OCI-LY1 (cell line): Measurements from ENCODE around the gene TXNRD2.
"Not testable (repeated sequence)": the region's sequence is repeated elsewhere in the genome, so short reads cannot be mapped to it uniquely, and the experiment has no call there.

Experiments used
- H2AFZ ChIP-seq: fragments of 200-600 bp; sonication (generic), shearing (Covaris generic); 2 replicates; pipeline ENCODE4 v1.6.0; 2014; ENCODE audit warnings: antibody characterized with exemption, mild to moderate bottlenecking, low read length
- H3F3A ChIP-seq: fragments of 200-600 bp; sonication (generic), shearing (Covaris generic); 2 replicates; pipeline ENCODE4 v1.6.0; 2014; ENCODE audit warnings: mild to moderate bottlenecking, antibody characterized with exemption, low read length, moderate library complexity; ENCODE audit not compliant: insufficient read depth
- H3K27ac ChIP-seq: fragments of 200-600 bp; sonication (generic); 2 replicates; pipeline ENCODE4 v1.5.1; 2014; ENCODE audit warnings: low read length, mixed run types, mild to moderate bottlenecking, low read depth; ENCODE audit not compliant: poor library complexity, severe bottlenecking
- H3K27me3 ChIP-seq: fragments of 200-600 bp; sonication (generic); 2 replicates; pipeline ENCODE4 v1.6.0; 2014; ENCODE audit warnings: antibody characterized with exemption, mild to moderate bottlenecking, low read length, moderate library complexity; ENCODE audit not compliant: insufficient read depth
- H3K36me3 ChIP-seq: fragments of 200-600 bp; sonication (generic); 2 replicates; pipeline ENCODE4 v1.6.1; 2014; ENCODE audit warnings: mild to moderate bottlenecking, antibody characterized with exemption, low read length, moderate library complexity, mixed read lengths; ENCODE audit not compliant: insufficient read depth
- H3K4me1 ChIP-seq: fragments of 200-600 bp; sonication (generic); 2 replicates; pipeline ENCODE4 v1.5.1; 2014; ENCODE audit warnings: mild to moderate bottlenecking, low read length, moderate library complexity; ENCODE audit not compliant: insufficient read depth, severe bottlenecking
- H3K4me2 ChIP-seq: fragments of 200-600 bp; sonication (generic), shearing (Covaris generic); 2 replicates; pipeline ENCODE4 v1.6.1; 2014; ENCODE audit warnings: low read length
- H3K4me3 ChIP-seq: fragments of 200-600 bp; sonication (generic); 2 replicates; pipeline ENCODE4 v1.5.1; 2014; ENCODE audit warnings: low read length, low read depth, mild to moderate bottlenecking, mixed read lengths; ENCODE audit not compliant: poor library complexity, severe bottlenecking
- H3K79me2 ChIP-seq: fragments of 200-600 bp; shearing (Covaris generic); 2 replicates; pipeline ENCODE4 v1.6.1; 2016; ENCODE audit warnings: mixed run types, low read length, mixed read lengths; ENCODE audit not compliant: insufficient read depth
- H3K9ac ChIP-seq: fragments of 200-600 bp; sonication (generic), shearing (Covaris generic); 2 replicates; pipeline ENCODE4 v1.6.1; 2014; ENCODE audit warnings: mild to moderate bottlenecking, low read length, mixed read lengths
- H3K9me2 ChIP-seq: fragments of 200-600 bp; sonication (generic), shearing (Covaris generic); 2 replicates; pipeline ENCODE4 v1.6.1; 2014; ENCODE audit warnings: low read depth, mild to moderate bottlenecking, low read length, mixed read lengths
- H3K9me3 ChIP-seq: fragments of 200-600 bp; shearing (Covaris generic); 2 replicates; pipeline ENCODE4 v1.6.1; 2014; ENCODE audit warnings: low read length, mixed read lengths
- H4K20me1 ChIP-seq: fragments of 200-600 bp; sonication (generic), shearing (Covaris generic); 2 replicates; pipeline ENCODE4 v1.6.0; 2016; ENCODE audit warnings: mild to moderate bottlenecking, low read length; ENCODE audit not compliant: insufficient read depth
- EZH2 ChIP-seq: fragments of 200-600 bp; sonication (generic), shearing (Covaris generic); IDR thresholded peaks from 2 replicates; pipeline ENCODE4 v1.8.0; 2017; ENCODE audit warnings: borderline replicate concordance, mixed run types, mild to moderate bottlenecking, antibody characterized with exemption, low read length, moderate library complexity, mixed read lengths
- TF ChIP-seq, protein P1 (sequence below): fragments of 200-600 bp; sonication (generic), shearing (Covaris generic); IDR thresholded peaks from 2 replicates; pipeline ENCODE4 v1.5.1; 2017; ENCODE audit warnings: mild to moderate bottlenecking, antibody characterized with exemption, low read length, moderate library complexity, mixed read lengths

Gene TXNRD2

DNA sequence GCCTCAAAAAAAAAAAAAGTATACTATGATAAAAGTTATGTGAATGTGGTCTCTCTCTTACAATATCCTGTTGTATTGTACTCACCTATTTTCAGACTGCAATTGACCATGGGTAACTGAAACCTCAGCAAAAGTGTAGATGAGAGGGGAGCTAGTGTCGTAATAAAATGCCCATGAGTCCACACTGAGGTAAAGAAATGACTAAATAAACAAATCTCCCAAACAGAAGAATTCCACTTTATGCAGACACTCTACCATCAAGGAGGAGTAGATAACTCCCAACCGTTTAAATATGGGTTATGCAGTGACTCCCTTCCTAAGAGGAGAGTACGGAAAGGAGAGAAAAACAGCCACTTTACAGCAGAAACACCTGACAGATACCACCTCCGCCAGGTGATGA is 101.6 kb downstream of the TXNRD2 start:
- Histone ChIP-seq H4K20me1 (no peaks in the 10 kb centered on the region), H3K9me2 (no peaks in the 10 kb centered on the region), H3K79me2 (no peaks in the 10 kb centered on the region), H3K4me3 (no peak overlapping the region), H3F3A (no peaks in the 10 kb centered on the region), H3K4me1 (peaks cover 24% of the 10 kb centered on the region), H3K27ac (no peak overlapping the region), H3K4me2 (no peak overlapping the region), H3K27me3 (no peaks in the 10 kb centered on the region), H3K9me3 (no peaks in the 10 kb centered on the region), H3K9ac (no peak overlapping the region), H2AFZ (no peak overlapping the region), H3K36me3 (no peaks in the 10 kb centered on the region)
- TF ChIP-seq EZH2: no peak
- TF ChIP-seq, protein P1, sequence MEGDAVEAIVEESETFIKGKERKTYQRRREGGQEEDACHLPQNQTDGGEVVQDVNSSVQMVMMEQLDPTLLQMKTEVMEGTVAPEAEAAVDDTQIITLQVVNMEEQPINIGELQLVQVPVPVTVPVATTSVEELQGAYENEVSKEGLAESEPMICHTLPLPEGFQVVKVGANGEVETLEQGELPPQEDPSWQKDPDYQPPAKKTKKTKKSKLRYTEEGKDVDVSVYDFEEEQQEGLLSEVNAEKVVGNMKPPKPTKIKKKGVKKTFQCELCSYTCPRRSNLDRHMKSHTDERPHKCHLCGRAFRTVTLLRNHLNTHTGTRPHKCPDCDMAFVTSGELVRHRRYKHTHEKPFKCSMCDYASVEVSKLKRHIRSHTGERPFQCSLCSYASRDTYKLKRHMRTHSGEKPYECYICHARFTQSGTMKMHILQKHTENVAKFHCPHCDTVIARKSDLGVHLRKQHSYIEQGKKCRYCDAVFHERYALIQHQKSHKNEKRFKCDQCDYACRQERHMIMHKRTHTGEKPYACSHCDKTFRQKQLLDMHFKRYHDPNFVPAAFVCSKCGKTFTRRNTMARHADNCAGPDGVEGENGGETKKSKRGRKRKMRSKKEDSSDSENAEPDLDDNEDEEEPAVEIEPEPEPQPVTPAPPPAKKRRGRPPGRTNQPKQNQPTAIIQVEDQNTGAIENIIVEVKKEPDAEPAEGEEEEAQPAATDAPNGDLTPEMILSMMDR: no peak

DNA sequence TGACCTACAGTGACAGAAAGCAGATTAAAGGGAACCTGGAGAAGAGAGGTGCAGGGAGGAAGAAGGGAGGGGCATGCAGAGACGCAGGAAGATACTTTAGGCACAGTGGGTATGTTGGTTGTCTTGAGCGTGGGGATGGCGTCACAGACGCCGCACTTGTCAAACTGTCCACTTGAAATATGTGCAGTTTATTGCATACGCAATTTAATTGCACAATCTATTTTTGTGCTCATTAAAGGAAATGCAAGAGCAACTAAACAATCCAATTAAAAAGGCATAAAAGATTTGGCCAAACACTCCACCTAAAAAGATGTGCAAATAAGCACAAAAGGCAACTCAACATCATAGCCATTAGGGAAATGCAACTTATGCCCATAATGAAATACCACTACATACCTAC is 103.7 kb downstream of the TXNRD2 start:
- no peaks in the 10 kb centered on the region for H3F3A ChIP-seq
- TF ChIP-seq EZH2: no peak
- H2AFZ ChIP-seq: no peak overlapping the region
- H3K4me3 ChIP-seq: no peak overlapping the region
- no peak overlapping the region for H3K9ac ChIP-seq
- H3K27me3 ChIP-seq: no peaks in the 10 kb centered on the region
- no peaks in the 10 kb centered on the region for H4K20me1 ChIP-seq
- peaks cover 18% of the 10 kb centered on the region for H3K4me1 ChIP-seq
- H3K79me2 ChIP-seq: no peaks in the 10 kb centered on the region
- H3K9me2 ChIP-seq: no peaks in the 10 kb centered on the region
- H3K9me3 ChIP-seq: no peaks in the 10 kb centered on the region
- no peaks in the 10 kb centered on the region for H3K36me3 ChIP-seq
- no peak overlapping the region for H3K4me2 ChIP-seq
- no peak overlapping the region for H3K27ac ChIP-seq

DNA sequence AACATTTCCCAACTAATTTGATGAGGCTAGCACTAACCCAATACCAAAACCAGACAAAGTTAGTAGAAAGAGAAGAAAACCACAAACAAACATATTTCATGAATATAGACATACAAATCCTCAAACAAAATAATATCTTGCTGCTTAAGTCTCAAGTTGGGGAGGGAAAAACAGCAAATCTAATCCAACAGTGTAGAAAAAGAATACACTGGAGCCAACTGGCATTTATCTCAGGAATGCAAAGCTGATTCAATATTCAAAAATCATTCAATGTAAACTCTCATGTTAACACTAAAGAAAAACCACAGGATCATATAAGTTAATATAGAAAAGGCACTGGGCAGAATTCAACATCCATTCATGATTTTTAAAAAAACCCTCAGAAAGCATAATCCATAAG is 105.1 kb downstream of the TXNRD2 start:
- no peaks in the 10 kb centered on the region for H3K9me2 ChIP-seq
- H3K79me2 ChIP-seq: no peaks in the 10 kb centered on the region
- peaks cover 16% of the 10 kb centered on the region for H3K4me1 ChIP-seq
- H3K27ac ChIP-seq: no peak overlapping the region
- H3K9me3 ChIP-seq: no peaks in the 10 kb centered on the region
- no peak overlapping the region for H3K4me2 ChIP-seq
- no peaks in the 10 kb centered on the region for H3K36me3 ChIP-seq
- no peaks in the 10 kb centered on the region for H3K27me3 ChIP-seq
- no peak overlapping the region for H3K9ac ChIP-seq
- H3K4me3 ChIP-seq: no peak overlapping the region
- TF ChIP-seq, protein P1: no peak
- H2AFZ ChIP-seq: no peak overlapping the region
- no peaks in the 10 kb centered on the region for H3F3A ChIP-seq
- no peaks in the 10 kb centered on the region for H4K20me1 ChIP-seq

DNA sequence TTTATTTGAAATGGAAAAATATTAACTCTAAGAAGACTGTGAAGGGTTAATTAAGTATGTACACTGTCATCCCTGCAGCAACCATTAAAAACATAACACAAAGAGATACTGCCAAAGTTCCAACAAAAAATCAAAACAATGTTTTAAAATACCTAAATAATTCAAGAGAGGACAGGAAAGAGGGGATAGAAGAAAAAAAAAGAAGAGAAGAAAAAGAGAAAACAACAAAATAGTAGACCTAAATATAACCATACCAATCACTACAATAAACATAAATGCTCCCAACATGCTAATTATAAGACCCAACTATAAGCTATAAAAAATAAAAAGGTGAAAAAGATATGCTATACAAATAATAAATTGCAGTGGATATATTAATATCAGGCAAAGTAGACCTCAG is 107.0 kb downstream of the TXNRD2 start:
- TF ChIP-seq, protein P1: no peak
- TF ChIP-seq EZH2: no peak

DNA sequence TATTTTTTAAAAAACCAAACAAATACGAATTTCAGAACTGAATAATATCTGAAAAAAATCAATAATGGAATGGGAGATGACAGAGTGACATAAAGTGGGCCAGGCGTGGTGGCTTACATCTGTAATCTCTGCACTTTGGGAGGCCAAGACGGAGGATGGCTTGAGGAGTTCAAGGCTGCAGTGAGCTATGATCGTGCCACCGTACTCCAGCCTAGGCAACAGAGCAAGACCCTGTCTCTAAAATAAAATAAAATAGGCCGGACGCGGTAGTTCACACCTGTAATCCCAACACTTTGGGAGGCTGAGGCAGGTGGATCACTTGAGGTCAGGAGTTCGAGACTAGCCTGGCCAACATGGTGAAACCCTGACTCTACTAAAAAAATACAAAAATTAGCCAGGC is 108.3 kb downstream of the TXNRD2 start:
- not testable (repeated sequence) for H3K9me3 ChIP-seq, H3F3A ChIP-seq, H3K79me2 ChIP-seq, H4K20me1 ChIP-seq, H3K36me3 ChIP-seq, H3K9me2 ChIP-seq, H3K4me2 ChIP-seq, H3K27me3 ChIP-seq, H3K4me3 ChIP-seq, H2AFZ ChIP-seq
- Histone ChIP-seq H3K4me1 (peaks cover 12% of the 10 kb centered on the region), H3K9ac (peak overlapping the region; percentile 27; the same call in 1 of the 2 replicates), H3K27ac (peak overlapping the region; percentile 57)

More for the DNA sequence above, 107.0 kb downstream of the TXNRD2 start:
- Histone ChIP-seq H3K9me2 (no peaks in the 10 kb centered on the region), H3K4me2 (no peak overlapping the region), H4K20me1 (no peaks in the 10 kb centered on the region), H3F3A (no peaks in the 10 kb centered on the region), H3K9me3 (no peaks in the 10 kb centered on the region), H3K27ac (no peak overlapping the region), H2AFZ (no peak overlapping the region), H3K4me3 (no peak overlapping the region), H3K79me2 (no peaks in the 10 kb centered on the region), H3K9ac (no peak overlapping the region), H3K36me3 (no peaks in the 10 kb centered on the region), H3K27me3 (no peaks in the 10 kb centered on the region), H3K4me1 (peaks cover 12% of the 10 kb centered on the region)
